Upper lobe of right lung (tissue), 1 donor: ENCODE results near the gene GABRG3. TPM values are rescaled to one million over a fixed set of nuclear protein-coding genes. Genes with fewer than 3 reads are reported as not detected.

Experiments
- ATAC-seq: fragments of 200-7000 bp; cut with Tn5 transposase; one replicate; pipeline ENCODE4 v1.9.1; 2020; ENCODE audit warnings: mild to moderate bottlenecking, moderate library complexity
- DNase-seq: peaks from one replicate; pipeline ENCODE4 v3.0.0-alpha.2; 2020
- H3K27ac ChIP-seq: fragments of 200-600 bp; one replicate; pipeline ENCODE4 v1.8.0; 2022
- H3K27me3 ChIP-seq: fragments of 200-600 bp; one replicate; pipeline ENCODE4 v1.8.0; 2022; ENCODE audit warnings: mild to moderate bottlenecking
- H3K36me3 ChIP-seq: fragments of 200-600 bp; one replicate; pipeline ENCODE4 v1.8.0; 2022
- H3K4me1 ChIP-seq: fragments of 200-600 bp; one replicate; pipeline ENCODE4 v1.8.0; 2022
- H3K4me3 ChIP-seq: fragments of 200-600 bp; one replicate; pipeline ENCODE4 v1.8.0; 2022; ENCODE audit warnings: mild to moderate bottlenecking
- H3K9me3 ChIP-seq: fragments of 200-600 bp; one replicate; pipeline ENCODE4 v1.8.0; 2022
- CTCF ChIP-seq: fragments of 200-600 bp; IDR thresholded peaks from one replicate; pipeline ENCODE4 v1.8.0; 2022; ENCODE audit warnings: antibody characterized with exemption
- intact Hi-C: fragments of 100-400 bp; cut with DNase I; formaldehyde crosslinking; loops from one replicate; pipeline ENCODE4 v1.11.0; 2022
- total RNA-seq: library from RNA; stranded (reverse); fragmentation: NEBNext Ultra II Directional; extraction: Animal tissue kit (Norgen Biotek cat#: 25700); gene quantifications from one replicate; pipeline ENCODE4 v1.2.1, GENCODE V29; 2021
- donor health status: DM: no; HTN: yes; CAD: no; lungs with severe emphysema.

The GABRG3 gene
- total RNA-seq, 1 donor from 2014 or later, result not detected

DNA sequence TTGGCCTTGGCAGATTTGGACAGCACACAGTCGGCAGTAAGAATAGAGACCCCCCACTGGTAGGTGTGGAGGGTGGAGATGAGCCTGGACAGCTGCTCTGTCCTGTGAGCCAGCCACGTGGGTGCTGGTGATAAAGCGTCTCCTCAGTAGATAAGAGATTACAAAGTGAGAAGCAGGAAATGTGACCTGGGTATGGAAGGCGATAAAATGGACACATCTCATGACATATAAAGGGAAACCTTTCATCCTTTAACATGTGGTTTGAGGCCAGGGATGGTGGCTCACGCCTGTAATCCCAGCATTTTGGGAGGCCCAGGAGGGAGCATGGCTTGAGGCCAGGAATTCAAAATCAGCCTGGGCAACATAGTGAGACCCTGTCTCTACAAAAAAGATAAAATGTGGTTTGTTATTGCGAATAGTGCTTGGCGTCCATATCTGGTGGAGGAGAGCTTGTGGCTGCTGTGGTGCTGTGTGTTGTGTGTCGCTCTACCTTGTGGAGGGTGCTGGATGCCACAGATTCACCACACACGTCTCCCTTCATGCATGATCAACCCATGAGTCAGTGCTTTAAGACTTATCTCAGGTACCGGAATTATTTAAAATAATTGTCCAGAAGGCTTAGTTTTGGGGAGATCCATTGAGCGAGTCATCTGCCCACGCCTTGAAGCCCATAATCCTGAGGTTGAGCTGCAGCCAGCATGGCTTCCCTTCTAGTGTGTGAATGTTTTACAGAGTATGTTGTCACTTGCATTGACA is 157.0 kb downstream of the GABRG3 start:
- Histone ChIP-seq H3K27ac (no peak overlapping the region), H3K4me3 (no peak overlapping the region), H3K9me3 (no peaks in the 10 kb centered on the region), H3K27me3 (no peaks in the 10 kb centered on the region), H3K36me3 (no peaks in the 10 kb centered on the region), H3K4me1 (no peaks in the 10 kb centered on the region)
- no peak for TF ChIP-seq CTCF
- no peak for ATAC-seq
- intact Hi-C loops, result no loop called here
- no peak for DNase-seq

- TF ChIP-seq CTCF, result no peak
- no peaks in the 10 kb centered on the region for H3K4me1 ChIP-seq
- DNase-seq (no peak), ATAC-seq (no peak)
- no peak overlapping the region for H3K27ac ChIP-seq
- no peak overlapping the region for H3K4me3 ChIP-seq
- no peaks in the 10 kb centered on the region for H3K27me3 ChIP-seq
- H3K9me3 ChIP-seq, result no peaks in the 10 kb centered on the region
- no peaks in the 10 kb centered on the region for H3K36me3 ChIP-seq
- intact Hi-C loops, result no loop called here
These were observed 162.3 kb downstream of the GABRG3 start for GRCh38 chr15:27133249-27133648.

- intact Hi-C loops, result no loop called here
These were observed 163.5 kb downstream of the GABRG3 start for GRCh38 chr15:27134481-27134880.

GRCh38 chr15:27135151-27135550 is 164.2 kb downstream of the GABRG3 start:
- Histone ChIP-seq H3K27me3 (no peaks in the 10 kb centered on the region), H3K4me3 (no peak overlapping the region), H3K27ac (no peak overlapping the region), H3K9me3 (no peaks in the 10 kb centered on the region), H3K4me1 (no peaks in the 10 kb centered on the region), H3K36me3 (no peaks in the 10 kb centered on the region)
- TF ChIP-seq CTCF, result no peak
- no peak for ATAC-seq
- DNase-seq, result no peak
- intact Hi-C loops, result no loop called here

More at GRCh38 chr15:27134481-27134880, 163.5 kb downstream of the GABRG3 start:
- DNase-seq, result no peak
- ATAC-seq, result no peak
- H3K4me3 ChIP-seq, result no peak overlapping the region
- H3K27ac ChIP-seq, result no peak overlapping the region
- H3K27me3 ChIP-seq, result no peaks in the 10 kb centered on the region
- no peaks in the 10 kb centered on the region for H3K36me3 ChIP-seq
- no peaks in the 10 kb centered on the region for H3K9me3 ChIP-seq
- no peak for TF ChIP-seq CTCF
- no peaks in the 10 kb centered on the region for H3K4me1 ChIP-seq

- TF ChIP-seq CTCF, result no peak
- Histone ChIP-seq H3K36me3 (no peaks in the 10 kb centered on the region), H3K9me3 (no peaks in the 10 kb centered on the region), H3K4me3 (no peak overlapping the region), H3K27ac (no peak overlapping the region), H3K4me1 (no peaks in the 10 kb centered on the region), H3K27me3 (no peaks in the 10 kb centered on the region)
- ATAC-seq, result no peak
- DNase-seq, result no peak
- intact Hi-C loops, result no loop called here
These were observed 166.1 kb downstream of the GABRG3 start for GRCh38 chr15:27137127-27137526.
